HG02943 (cell line): ENCODE data around the gene AFDN.

Source experiments
- ATAC-seq: cut with Tn5 transposase; IDR thresholded peaks from one replicate; pipeline ENCODE4 v1.9.1; 2021; ENCODE audit warnings: mild to moderate bottlenecking, low read depth, moderate library complexity; ENCODE audit not compliant: unreplicated experiment

The AFDN gene

DNA sequence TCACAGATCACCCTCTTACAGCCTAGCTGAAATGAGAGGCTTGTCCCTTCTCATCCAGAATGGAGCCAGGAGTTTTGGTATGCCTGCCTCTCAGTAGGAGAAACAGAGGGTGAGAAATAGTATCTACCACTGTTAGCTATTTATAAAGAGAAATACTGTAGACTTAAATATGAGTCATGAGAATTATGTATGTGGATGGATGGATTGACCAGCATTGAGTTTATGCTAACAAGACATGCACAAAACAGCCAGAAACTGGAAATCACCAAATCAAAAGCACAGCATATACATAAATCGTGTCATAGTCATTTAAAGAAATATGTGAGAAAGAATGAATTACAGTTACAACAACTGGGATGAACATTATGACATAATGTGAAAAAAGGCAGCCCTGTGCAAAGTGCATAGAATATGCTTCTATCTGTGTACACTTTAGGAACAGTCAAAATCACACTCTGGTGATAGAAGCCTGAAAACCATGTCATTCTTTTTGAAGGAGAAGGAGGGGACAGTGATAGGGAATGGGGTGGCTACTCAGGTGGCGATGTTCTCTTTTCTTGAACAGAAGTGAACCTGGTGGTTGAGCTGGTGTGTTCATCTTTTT is 90.9 kb downstream of the AFDN start:
- ATAC-seq = no peak

DNA sequence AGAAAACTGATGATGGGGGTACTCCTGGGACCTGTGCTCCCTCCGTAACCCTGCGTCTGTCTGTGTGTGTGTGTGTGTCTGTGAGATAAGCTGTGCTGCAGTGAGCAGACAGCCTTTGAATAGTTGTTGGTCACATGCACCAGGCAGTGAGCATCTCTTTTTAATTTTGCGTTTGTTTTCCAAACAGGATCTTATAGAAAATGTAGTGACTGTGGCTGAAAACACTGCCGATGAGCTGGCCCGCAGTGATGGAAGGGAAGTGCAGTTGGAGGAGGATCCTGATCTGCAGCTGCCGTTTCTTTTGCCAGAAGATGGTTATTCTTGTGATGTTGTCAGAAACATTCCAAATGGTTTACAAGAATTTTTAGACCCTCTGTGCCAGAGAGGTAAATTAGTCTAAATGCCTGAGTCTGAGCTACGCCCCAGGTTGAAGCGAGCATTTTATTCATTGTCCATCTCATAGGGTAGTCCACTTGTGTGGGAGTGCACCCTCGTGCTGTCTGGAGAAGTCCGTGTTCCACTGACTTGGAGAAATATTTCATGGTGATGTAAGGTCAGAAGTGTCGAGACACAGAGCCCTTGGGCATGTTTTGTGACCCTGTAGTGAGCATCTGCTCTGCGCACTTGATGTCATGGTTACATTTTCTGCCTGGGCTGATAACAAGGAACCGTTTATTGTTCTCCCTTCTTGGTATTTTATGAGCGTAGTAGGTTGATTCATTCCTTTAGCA is 92.0 kb downstream of the AFDN start:
- no peak for ATAC-seq

DNA sequence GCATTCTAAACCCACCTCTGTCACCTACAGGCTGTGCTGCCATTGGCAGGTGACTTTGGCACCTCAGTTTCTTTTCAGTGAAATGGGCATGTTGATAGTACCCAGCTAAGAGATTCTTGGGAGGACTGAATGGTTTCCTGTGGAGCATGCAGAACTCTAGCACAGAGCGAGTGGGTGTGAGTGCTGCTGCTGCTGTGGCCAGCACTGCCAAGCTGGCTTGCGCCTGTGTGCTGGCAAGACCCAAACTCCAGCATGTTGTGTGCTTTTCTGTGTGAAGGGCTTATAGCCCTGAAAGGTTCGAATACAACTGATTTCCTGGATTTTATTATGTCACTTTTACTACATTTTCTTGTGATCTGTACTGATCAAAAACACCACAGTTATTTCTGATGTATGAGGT is 92.6 kb downstream of the AFDN start:
- ATAC-seq = no peak

DNA sequence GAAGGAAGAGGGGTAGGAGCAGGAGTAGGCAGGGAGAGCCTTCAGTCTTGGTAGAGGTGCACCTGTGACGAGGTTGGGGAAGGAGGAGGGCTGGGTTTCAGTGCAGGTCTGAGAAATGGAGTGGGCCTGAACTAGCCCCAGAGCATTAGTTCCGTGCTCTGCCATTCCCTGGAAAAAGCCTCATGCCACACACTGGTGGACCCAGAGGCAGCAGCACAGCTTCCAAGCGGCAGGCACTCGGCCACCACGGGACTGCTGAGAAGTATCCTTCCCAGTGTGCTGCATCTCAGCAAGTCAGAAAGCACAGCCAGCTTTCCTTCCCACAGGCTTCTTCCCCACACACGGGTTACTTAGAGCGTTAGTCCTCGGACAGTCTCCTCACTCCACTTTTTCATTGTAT is 93.5 kb downstream of the AFDN start:
- ATAC-seq = no peak

DNA sequence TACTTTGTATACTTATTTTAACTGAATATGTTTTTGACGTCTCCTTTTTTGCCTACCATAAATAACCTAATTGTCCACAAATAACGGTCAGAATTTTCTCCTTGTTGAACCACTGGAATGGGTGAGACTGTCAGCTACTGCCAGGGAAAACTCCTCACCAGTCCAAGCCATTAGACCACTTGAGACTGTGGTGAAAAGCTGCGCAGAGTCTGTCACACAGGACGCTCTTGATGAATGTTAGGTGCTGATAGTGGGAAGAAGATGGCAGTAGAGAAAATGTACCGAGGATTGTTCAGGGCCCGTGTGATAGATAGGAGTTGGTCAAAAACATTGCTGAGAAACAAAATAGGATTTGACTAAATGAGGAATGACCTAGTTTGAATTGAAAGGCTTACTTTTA is 95.1 kb downstream of the AFDN start:
- ATAC-seq = no peak

DNA sequence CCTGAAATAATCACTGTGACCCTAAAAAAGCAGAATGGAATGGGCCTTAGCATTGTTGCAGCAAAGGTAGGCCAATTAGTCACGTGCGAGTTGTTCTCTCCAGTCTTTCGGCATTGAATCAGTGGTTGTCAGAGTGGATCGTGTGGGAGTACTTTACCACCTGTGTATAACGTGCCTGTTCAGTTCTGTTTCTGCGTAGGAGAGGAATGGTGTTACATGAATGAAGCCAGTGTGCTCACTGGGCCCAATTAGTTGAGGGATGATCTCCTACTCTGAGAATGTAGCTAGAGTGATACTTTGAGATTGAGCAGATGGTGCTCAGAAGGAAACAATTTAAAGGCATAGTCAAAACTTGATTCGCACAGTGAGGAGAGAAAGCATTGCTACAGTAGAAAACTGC is 98.3 kb downstream of the AFDN start:
- ATAC-seq = no peak

DNA sequence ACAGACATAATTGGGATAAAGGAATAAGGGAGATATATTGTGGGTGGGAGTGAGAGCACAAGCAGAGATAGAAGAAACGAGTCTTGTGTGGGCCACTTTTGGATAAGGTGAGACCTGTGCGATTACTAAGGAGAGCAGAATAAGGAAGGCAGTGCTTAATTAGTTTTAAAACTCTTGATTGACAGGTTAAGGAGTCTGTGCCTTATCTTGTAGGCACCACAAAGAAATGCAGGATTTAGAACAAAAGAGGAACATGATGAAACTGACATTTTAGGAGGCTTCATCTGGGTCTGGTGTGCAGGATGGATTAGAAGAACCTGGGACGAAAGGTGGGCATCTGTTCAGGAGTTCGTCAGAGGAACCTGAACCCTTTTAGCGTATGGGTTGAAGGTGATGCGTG is 100.5 kb downstream of the AFDN start:
- no peak for ATAC-seq

DNA sequence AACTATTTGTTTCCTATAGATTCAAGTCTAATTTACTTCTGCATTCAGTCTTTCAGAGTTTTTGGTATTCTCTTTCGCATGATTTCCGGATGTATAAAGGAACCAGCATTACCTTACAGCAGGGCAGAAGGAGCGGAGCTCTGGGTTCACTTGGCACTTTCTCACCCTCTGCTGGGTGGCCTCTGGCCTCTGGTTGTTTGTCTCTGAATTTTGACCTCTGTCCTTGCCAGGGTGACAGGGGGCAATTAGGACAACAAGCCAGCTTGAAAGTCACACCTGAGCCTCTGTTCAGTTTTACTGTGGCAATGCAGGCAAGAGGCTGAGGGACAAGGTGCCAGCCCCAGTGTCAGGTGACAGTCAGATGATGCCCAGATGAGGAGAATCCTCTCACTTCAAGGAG is 101.4 kb downstream of the AFDN start:
- no peak for ATAC-seq

DNA sequence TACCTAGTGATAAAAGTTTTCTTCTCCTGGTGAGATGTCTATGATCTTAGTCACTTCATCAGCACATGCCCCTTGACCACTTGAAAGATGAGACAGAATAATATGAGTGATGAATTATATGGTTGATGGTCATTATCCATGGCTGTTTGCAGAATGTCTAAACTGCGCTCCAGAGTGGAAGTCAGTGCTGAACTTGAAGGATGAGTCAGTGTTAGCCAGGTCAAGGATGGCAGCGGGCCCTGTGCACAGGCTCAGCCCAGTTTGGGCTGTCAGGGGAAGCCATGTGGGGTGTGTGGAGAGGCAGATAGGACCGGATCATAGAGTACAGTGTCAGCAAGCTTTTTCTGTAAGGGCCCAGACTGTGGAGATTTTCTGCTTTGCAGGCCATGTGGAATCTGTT is 103.6 kb downstream of the AFDN start:
- no peak for ATAC-seq

DNA sequence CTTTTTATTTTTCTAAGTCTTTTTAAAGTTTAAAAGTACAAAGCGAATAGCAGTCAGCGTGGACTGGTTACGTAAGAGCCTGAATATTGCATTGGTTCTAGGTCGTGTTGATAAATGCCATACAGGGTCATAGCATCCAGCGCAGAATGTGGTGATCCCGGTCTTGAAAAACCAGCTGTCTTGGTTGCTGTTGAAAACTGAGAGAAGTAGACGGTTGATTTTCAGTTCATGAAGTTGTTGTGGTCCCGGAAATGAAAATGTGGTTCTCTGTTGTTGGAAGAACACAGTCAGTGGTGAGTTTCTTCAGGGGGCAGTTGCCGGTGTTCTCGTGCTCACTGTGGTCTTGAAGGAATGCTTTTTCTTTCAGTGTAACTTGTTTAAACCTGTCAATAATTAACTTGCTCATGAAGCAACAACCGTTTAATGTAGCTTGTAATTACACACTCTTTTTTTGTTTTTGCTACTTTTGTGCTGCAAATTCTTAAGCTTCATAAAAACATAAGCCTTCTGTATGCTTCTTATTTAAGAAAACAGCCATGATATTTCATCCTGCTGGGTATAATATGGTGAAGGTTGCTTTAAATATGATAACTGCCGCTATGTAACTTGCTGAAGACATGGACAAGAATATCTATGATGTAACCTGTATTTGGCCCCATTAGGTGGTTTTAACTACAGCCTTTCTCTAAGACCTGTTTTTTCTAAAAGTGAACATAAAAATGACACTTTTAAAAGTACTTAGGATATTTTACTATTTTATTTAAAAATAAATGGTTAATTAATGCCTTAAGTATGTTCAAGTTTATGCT is 106.0 kb downstream of the AFDN start:
- ATAC-seq = no peak

DNA sequence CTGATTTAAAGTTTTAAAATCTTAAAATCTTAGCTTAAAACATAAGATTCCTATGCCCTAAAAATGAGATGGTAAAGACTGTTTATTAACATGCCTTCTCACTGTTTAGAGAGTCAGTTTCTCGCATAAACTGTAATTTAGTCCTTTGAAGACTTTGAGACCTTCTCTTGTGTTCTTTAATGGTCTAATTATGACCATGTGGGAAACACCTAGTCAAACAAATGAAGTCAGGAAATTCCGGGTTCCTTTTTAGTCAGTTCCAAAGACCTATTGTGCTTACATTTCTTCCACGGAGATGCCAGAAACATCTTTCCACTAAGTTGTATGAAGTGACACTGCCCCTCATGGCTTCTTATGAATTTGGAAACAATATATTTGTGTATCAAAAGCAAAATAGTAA is 106.6 kb downstream of the AFDN start:
- no peak for ATAC-seq

DNA sequence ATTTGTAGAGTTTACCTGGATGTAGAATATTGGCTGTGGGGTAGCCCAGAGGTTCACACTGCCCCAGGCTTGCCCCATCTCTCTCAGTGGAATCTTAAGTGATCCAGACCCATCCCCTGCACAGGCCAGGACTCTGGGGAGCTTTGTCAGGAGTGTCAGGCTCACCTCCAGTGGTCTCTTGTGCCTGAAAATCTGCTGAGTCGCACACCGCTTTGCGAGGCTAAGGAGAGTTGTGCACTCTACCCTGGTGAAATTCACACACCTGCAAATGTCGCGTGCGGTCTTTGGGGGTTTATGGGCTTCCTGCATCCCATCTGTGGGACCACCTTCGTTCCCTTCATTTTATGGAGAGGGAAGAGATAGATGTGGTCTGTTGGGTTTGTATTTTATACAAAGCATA is 107.1 kb downstream of the AFDN start:
- no peak for ATAC-seq

DNA sequence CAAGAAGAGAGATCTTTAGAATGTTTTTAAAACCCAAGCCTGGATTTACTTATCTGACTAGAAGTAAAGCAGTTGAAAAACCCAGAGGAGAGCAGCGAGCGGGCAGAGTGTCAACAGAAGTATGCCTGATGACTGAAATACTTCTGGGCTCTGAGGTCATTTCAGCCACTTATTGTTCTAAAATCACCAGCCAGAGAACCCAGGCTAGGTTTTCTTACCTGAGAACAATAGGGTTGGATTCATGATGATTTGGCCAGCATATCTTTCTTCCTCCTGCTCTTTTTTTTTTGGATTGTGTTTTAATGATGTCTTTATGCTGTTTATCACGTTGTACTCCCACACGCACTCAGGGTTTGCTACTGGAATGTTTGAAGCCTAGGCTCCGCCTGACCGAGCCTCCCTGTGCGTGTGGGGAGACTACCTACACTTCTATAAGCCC is 107.7 kb downstream of the AFDN start:
- no peak for ATAC-seq

DNA sequence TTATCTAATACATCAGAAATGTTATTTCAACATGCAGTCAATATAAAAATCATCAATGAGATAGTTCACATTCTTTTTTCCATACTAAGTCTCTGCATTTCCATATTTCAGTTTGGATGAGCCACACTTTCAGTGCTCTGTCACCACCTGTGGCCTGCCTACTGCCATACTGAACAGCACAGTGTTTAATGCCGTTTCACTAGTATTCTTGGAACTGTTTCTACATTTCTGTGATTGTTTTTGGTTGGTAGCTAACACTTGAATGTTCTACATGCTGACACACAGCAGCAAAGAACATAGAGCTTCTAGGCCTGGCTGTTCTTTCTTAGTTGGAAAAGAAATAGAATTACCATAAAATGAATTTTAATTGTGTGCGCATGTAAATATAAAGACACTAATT is 109.3 kb downstream of the AFDN start:
- ATAC-seq = no peak

DNA sequence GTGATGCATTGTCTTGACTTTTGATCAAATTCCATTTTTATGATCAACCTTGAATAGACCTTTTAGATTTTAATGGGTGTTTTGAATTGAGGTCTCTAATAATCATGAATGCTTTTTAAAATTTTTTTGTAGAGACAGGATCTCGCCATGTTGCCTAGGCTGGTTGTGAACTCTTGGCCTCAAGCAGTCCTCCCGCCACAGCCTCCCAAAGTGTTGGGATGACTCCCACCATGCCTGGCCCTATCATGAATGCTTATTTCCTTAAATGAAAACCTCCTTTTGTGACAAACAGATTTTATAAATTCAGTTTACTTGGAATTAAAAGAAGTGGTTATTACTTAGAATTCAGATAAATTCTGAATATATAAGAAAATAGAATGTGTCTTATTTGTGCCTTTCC is 110.6 kb downstream of the AFDN start:
- ATAC-seq = no peak

DNA sequence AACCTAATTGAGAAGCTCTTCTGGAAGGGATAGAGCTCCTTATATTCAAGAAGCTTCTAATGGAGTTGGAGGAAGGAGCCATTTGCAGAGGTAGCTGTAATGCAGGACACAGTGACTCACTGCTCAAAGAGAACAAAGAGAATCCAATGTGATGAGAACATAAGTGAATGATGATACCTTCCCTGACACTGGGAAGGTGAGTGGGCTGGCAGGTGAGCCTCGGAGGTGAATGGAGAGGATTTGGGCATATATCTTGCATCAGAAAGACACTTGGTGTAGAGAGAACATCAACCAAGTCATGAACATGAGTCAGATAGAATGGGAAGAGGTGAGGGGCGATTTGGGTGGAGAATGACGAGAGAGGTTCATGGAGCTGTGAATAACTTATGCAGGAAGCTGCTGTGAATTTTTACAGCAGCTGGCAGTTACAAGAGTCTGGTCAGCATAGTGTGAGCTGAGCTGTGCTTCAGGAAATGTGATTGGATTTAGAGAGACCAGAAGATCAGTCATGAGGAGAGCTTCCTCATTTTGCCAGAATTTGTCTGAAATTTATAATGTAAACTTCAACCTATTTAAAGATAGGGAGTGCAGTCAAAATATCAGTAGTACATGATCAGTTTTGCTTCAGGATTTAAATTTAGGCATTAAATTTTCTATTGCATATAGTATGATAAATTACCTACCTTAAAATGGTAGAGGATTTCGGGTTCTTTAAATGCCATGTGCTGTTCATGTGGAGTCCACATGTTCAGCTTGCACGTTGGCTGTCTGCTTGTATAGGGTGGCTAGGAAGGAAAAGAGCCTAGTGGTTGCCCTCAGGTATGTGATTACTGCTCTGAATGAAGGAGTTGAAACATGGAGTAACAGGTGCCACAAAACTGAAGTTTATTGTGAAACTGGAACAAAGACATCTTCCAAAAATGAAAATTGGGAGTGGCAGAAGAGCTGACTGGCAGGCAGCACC is 111.5 kb downstream of the AFDN start:
- no peak for ATAC-seq

DNA sequence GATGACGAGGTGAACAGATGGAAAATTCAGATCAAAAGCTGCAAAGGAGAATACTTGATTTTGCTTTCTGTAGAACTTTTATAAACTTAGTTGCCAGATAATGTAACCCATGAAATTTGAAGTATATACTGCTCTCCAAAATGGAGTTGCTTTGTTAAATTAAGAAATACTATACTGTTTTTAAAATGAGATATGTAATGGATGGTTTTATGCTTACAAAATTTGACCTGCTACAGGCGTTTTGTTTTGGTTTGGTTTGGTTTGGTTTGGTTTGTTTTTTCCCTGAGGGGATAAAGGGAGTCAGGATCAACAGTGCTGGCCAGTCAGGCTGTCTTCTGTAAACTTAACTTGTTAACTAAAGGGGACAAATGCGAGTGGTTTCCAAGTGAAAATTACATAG is 115.1 kb downstream of the AFDN start:
- no peak for ATAC-seq

DNA sequence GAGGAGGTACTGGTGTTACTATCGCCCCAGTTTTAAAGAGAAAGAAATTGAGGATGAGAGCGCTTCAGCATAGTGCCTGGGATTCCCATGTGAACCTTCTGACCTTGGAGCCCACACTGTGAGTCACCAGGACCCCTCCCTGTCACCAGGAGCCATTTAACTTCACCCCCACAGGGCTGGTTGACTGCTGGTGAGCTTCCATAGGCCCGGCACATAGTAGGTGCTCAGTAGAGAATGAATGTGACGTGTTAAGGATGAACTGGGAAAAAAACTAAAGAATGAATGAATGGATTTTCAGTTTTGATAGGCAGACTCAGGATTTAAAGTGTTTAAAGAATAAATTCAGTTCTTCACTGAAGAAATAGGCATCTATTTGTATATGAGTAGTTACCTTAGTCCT is 117.4 kb downstream of the AFDN start:
- ATAC-seq = no peak

DNA sequence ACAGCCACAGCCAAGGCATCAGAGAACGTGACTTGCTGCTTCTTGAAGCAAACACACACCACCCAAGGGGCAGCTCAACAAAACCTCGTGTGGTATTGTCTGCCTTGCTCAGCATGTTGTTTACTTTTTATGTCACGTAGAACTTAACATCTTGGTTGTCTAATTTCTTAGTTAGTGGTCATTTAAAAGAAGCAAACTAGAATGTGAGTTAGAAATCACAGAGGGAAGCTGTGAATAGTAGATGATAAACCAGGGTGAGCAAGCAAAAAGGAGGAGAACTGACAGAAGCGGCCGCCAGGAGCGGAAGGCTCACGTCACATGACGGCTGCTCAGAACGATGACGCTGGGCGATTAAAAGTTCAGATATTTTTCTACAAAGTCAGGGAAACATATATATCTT is 119.3 kb downstream of the AFDN start:
- ATAC-seq = no peak

DNA sequence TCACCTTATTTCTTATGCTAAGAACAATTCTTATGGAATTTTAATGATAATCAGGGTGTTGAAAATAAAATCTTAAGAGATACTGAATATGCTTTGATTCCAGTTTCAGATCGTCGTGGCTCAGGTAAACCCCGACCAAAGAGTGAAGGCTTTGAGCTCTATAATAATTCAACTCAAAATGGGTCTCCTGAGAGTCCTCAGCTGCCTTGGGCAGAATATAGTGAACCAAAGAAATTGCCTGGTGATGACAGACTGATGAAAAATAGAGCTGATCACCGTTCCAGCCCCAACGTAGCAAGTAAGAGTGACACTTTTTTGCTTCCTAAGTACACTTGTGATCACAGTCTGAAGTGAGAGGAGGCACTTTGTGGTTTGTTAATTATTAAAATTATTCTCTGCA is 119.9 kb downstream of the AFDN start:
- no peak for ATAC-seq

DNA sequence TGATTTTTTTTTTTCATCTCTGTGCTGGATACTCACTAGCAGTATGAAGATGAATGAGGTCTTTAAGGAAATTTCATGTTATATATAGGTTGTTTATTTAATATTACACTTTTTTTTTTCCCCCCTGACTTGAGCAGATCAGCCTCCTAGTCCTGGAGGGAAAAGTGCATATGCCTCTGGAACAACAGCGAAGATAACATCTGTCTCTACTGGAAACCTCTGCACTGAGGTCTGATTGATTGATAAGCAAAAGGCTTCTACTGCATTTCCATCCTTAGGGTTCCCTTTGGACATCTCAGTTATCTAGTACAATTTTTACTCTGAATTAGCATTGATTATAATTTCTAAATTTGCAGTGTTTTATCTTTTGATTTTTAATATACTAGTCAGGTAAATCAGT is 121.0 kb downstream of the AFDN start:
- ATAC-seq = no peak
